GM18520 (cell line): ENCODE data around the gene FAM221B.

ENCODE experiments used
- ATAC-seq: cut with Tn5 transposase; IDR thresholded peaks from one replicate; pipeline ENCODE4 v1.9.1; 2021; ENCODE audit not compliant: unreplicated experiment

The FAM221B gene

GRCh38 chr9:35792024-35792813 lies 36.3 kb downstream of the FAM221B start:
- ATAC-seq: no peak

- no peak for ATAC-seq
These were observed 37.1 kb downstream of the FAM221B start, which contains the start of gene NPR2 for GRCh38 chr9:35791297-35791921. Gene NPR2 (plus strand): TSS chr9:35791591. CDS start chr9:35792409, 818 bp downstream.

- ATAC-seq: no peak
These were observed 37.9 kb downstream of the FAM221B start for GRCh38 chr9:35790385-35791296.

DNA sequence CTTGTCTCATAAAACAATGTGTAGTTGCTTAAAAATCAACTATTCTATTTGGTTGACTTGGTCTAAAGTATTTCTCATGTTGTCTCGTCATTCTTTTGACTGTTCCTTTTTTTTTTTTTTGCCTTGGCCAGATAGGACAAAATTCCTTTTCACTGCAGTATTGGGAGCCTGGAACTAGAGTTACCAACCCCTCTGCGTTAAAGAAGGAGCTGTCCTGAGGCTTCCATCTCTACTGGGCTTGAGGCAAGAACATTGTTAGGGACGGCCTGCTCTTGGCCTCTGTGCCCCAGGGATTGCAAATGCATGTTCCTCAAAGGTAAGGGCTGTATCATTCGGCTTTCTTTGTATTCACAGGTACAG lies 38.5 kb downstream of the FAM221B start:
- ATAC-seq: no peak

- no peak for ATAC-seq
These were observed 39.0 kb downstream of the FAM221B start for GRCh38 chr9:35789541-35789940.

DNA sequence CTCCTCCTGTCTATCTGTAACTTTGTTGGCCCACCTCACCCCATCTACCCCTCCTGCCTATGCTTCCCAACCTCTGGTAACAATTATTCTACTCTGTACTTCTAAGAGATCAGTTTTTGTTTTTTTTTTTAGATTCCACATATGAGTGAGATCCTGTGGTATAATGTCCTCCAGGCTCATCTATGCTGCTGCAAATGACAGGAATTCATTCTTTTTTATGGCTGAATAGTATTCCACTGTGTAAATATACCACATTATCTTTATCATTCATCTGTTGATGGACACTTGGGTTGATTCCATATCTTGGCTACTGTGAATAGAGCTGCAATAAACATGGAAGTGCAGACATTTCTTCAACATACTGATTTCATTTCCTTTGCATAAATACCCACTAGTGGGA lies 45.1 kb downstream of the FAM221B start:
- no peak for ATAC-seq

GRCh38 chr9:35781066-35781465 lies 47.5 kb downstream of the FAM221B start:
- ATAC-seq: no peak

- ATAC-seq: no peak
These were observed 50.0 kb downstream of the FAM221B start for GRCh38 chr9:35778496-35778895.

DNA sequence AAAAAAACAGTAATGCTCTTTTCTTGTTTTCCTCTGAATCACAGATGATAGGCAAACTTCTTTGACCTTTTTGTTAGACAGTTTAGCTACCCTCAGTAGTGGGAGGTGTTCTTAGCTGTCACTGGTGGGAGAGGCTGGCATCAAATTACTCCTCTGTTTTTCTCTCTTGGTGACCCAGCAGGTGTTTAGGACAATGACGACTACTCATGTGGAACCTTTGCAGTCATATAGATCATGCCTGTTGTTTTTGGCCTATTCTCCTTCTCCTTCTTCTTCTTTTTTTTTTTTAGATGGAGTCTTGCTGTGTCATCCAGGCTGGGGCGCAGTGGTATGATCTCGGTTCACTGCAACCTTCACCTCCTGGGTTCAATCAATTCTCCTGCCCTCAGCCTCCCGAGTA lies 52.5 kb downstream of the FAM221B start:
- ATAC-seq: no peak

DNA sequence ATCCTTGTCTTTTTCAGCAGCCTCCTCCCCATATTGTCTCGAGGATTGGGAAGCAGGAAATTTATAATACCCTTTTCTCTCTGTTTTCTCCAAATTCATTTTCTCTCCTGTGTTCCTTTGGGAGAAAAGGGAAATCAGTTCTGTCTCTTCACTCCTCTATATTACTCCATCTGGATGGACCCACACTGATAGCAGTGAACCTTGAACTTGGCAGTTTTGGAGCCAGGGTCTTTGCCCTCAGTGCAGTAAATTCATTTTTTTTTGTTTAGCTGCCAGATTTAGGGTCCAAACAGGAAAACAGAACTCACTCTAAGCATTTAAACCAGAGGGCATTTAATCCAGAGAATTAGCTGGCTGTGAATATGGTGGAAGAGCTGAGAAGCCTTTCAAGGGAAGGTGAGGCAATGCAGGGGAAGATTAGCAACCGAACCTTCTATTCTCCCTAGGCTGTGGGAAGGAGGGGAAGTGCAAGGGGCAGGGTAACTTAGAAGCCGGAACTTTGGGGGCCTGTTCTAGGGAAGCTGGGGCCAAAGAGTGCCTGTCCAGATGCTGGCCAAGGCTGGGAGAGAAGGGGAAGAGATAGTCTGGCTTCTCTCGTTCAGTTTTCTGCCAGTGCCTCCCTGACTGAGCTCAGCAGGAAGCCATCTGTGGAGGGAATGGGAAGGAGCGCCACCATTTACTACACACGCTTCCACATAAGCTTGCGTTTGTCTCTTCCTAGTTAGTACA lies 53.5 kb downstream of the FAM221B start:
- ATAC-seq: no peak

GRCh38 chr9:35771943-35772342 lies 56.6 kb downstream of the FAM221B start:
- ATAC-seq: no peak

- no peak for ATAC-seq
These were observed 57.0 kb downstream of the FAM221B start for GRCh38 chr9:35771534-35771933.

DNA sequence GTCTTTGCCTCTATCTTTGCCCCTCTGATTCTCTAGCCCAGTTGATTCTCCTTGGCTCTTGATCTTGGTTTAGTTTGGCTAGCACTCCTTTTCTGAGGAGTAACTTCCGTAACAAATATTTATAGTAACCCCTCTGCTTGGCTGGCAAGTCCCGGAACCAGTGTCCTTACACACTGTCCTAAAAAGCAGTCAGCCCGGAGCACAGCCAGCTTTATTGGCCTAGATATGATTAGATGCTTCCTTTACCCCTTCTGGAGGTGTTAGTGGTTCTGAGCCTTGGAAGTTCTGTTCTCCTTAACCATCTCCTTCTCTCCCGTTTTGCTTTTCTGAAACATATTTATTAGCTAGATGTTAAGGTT lies 57.5 kb downstream of the FAM221B start:
- ATAC-seq: no peak

DNA sequence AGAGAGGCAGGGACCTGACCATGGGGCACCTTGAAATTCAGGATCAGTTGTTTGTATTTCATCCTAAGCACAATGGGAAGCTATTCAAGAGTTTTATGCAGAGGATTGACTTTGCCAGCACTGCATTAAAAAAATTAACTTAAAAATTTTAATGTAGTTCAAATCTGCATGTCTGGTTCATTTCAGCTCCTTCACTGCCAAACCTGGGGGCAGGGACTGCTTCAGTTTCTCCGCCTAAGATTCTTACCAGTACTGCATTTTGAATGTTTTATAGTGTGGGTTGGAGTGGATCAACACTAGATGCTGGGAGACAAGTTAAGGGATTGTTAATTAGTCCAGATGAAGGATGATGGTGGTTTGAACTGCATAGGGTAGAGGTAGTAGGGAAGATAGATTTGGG lies 58.8 kb downstream of the FAM221B start:
- no peak for ATAC-seq

DNA sequence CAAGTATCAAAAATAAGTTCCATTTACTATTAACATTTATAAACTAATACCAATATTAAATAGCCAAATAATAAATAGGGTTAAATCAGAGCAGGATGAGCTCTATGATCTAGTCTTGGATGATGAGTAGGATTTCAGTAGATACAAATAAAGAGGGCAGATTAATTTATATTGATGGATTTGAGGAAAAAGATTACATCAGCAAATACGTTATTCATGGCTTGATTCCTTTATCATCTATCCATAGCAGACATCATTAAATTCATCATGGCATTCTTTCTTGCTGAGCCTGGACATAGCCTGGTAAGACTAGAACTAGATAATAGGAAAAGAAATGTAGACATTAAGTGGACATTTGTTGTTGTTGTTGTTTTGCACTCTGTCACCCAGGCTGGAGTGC lies 61.1 kb downstream of the FAM221B start:
- ATAC-seq: no peak

GRCh38 chr9:35766997-35767396 lies 61.5 kb downstream of the FAM221B start:
- no peak for ATAC-seq
